IMR-90 (cell line): ENCODE results near the gene KRT222.

ENCODE experiments used
- CTCF ChIP-seq: conservative IDR thresholded peaks from 2 replicates; pipeline ENCODE4 v1.5.1; 2012; ENCODE audit warnings: mild to moderate bottlenecking, low read depth, low read length, improper control_type of control experiment
- POLR2A ChIP-seq: IDR thresholded peaks from 2 replicates; pipeline ENCODE4 v1.6.1; 2012; ENCODE audit warnings: mild to moderate bottlenecking, low read depth, low read length
- RAD21 ChIP-seq: IDR thresholded peaks from 2 replicates; pipeline ENCODE4 v1.6.1; 2012; ENCODE audit warnings: low read length, improper control_type of control experiment
- RCOR1 ChIP-seq: IDR thresholded peaks from 2 replicates; pipeline ENCODE4 v1.6.1; 2012; ENCODE audit warnings: mild to moderate bottlenecking, low read length, improper control_type of control experiment; ENCODE audit not compliant: insufficient replicate concordance
- SMC3 ChIP-seq: fragments of 150-350 bp; IDR thresholded peaks from 2 replicates; pipeline ENCODE4 v1.6.1; 2016; ENCODE audit warnings: low read depth, mild to moderate bottlenecking, antibody characterized with exemption, low read length, moderate library complexity
- USF2 ChIP-seq: fragments of 150-350 bp; IDR thresholded peaks from 2 replicates; pipeline ENCODE4 v1.6.1; 2017; ENCODE audit warnings: mild to moderate bottlenecking, antibody characterized with exemption, low read length, low read depth

GRCh38 chr17:40659911-40660310, 5.1 kb downstream of the KRT222 start:
- TF ChIP-seq CTCF (no peak), USF2 (no peak), POLR2A (no peak), RAD21 (no peak), RCOR1 (no peak), SMC3 (no peak)
